Measurements from ENCODE around the gene KIAA0825.

- TF ChIP-seq, protein P1, sequence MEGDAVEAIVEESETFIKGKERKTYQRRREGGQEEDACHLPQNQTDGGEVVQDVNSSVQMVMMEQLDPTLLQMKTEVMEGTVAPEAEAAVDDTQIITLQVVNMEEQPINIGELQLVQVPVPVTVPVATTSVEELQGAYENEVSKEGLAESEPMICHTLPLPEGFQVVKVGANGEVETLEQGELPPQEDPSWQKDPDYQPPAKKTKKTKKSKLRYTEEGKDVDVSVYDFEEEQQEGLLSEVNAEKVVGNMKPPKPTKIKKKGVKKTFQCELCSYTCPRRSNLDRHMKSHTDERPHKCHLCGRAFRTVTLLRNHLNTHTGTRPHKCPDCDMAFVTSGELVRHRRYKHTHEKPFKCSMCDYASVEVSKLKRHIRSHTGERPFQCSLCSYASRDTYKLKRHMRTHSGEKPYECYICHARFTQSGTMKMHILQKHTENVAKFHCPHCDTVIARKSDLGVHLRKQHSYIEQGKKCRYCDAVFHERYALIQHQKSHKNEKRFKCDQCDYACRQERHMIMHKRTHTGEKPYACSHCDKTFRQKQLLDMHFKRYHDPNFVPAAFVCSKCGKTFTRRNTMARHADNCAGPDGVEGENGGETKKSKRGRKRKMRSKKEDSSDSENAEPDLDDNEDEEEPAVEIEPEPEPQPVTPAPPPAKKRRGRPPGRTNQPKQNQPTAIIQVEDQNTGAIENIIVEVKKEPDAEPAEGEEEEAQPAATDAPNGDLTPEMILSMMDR (IDR thresholded peaks at IDR 0.05) = no peak
- TF ChIP-seq POLR2AphosphoS5 (IDR thresholded peaks at IDR 0.05) (no peak), EP300 (IDR thresholded peaks at IDR 0.05) (no peak), POLR2A (IDR thresholded peaks at IDR 0.05) (no peak)
Measured at GRCh38 chr5:94627191-94627590, 8.8 kb upstream of the KIAA0825 start.
